GM12892 (cell line): Measurements from ENCODE around the gene SCUBE1.

Experiments
- POLR2A ChIP-seq: IDR thresholded peaks from 2 replicates; pipeline ENCODE4 v1.6.1; 2011; ENCODE audit warnings: low read depth, low read length, control low read depth
- POLR2AphosphoS5 ChIP-seq: IDR thresholded peaks from 2 replicates; pipeline ENCODE4 v1.6.1; 2011; ENCODE audit warnings: low read depth, low read length, control low read depth
- TAF1 ChIP-seq: IDR thresholded peaks from 2 replicates; pipeline ENCODE4 v1.6.1; 2011; ENCODE audit warnings: low read depth, mild to moderate bottlenecking, control low read depth, low read length, borderline replicate concordance

GRCh38 chr22:43301866-43302265 is 41.3 kb downstream of the SCUBE1 start:
- TF ChIP-seq POLR2A: no peak
- TF ChIP-seq POLR2AphosphoS5: no peak
- no peak for TF ChIP-seq TAF1
